GM21529 (cell line): Measurements from ENCODE around the gene DNAJC21.

ENCODE experiments used
- ATAC-seq: cut with Tn5 transposase; IDR thresholded peaks from one replicate; pipeline ENCODE4 v1.9.1; 2021; ENCODE audit not compliant: unreplicated experiment

Gene DNAJC21

GRCh38 chr5:34929134-34929719, at the start of gene DNAJC21:
DNAJC21 (plus strand) TSS chr5:34929559; CDS start chr5:34929820, 261 bp downstream.
- peak; percentile 85 for ATAC-seq

DNA sequence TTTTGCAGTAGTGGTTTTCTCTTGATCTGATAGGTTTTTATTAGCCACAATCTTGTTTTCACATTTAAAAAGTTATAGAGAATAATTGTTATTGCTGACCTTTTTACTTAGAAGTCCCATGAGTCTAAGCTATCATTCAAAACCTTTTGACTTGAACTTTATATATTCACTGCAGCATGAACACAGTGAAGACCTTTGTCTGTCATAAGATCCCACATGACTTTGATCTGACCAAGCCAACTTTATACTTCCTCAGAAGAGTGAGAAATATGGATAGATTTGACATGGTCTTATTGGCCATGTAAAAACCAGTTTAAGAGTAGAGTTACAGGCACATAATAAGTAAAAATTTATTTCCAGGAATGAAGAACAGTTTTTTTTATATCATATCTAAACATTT, 48.1 kb upstream of the DNAJC21 start:
- no peak for ATAC-seq

GRCh38 chr5:34886392-34887119, 42.8 kb upstream of the DNAJC21 start:
- no peak for ATAC-seq

DNA sequence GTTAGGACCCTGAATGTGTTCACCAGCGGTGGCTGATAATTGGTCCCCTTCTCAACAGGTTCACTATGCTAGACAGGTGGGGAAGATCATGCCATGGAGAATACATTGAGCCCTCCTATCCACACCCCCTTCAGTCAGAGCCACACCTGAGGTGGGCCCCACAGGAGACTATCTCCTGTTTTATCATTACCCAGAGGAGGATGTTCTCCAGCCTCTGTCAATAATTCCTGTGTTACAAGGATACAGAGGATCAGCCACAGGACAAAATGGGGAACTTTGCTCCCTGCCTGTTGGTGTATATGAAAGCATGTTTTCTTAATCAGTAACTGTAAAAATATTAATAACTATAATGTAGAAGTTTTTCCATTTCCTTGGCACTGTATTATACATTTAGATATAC, 40.0 kb upstream of the DNAJC21 start:
- ATAC-seq, result no peak

GRCh38 chr5:34891981-34892380, 37.4 kb upstream of the DNAJC21 start:
- no peak for ATAC-seq

- no peak for ATAC-seq
Observed at GRCh38 chr5:34892414-34892813, 36.9 kb upstream of the DNAJC21 start.

GRCh38 chr5:34894716-34895115, 34.6 kb upstream of the DNAJC21 start:
- no peak for ATAC-seq

- ATAC-seq, result no peak
Observed at GRCh38 chr5:34895641-34896419, 33.5 kb upstream of the DNAJC21 start.

- no peak for ATAC-seq
Observed at GRCh38 chr5:34897646-34898045, 31.7 kb upstream of the DNAJC21 start.

DNA sequence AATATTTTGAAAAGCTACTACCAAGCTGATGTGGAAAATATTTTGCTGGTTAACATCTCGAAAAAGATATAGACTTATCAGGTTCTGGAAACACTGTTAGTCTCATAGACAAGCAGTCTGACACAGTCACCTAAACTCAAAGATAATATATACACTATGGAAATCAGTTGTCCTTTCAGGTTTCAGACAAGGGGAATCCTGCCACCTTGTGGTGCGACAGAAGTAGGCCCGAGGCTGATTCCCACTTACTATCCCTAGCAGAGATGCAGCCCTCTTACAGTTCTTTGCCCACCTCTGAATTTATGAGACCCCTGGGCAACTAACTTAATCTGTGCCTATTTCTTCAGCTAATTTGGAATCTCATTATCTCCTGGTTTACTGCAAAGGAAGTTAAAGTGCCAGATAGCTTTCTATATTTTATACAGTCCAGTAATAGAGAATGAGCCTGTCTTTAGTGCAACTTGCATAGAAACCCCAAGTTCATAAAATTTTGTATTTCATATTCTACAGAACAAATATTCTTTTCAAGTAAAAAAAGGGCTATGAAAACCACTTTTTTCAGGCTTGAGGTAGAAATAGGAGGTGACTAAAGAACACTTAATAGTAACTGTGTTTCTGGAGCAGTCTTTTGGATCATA, 31.0 kb upstream of the DNAJC21 start:
- no peak for ATAC-seq

DNA sequence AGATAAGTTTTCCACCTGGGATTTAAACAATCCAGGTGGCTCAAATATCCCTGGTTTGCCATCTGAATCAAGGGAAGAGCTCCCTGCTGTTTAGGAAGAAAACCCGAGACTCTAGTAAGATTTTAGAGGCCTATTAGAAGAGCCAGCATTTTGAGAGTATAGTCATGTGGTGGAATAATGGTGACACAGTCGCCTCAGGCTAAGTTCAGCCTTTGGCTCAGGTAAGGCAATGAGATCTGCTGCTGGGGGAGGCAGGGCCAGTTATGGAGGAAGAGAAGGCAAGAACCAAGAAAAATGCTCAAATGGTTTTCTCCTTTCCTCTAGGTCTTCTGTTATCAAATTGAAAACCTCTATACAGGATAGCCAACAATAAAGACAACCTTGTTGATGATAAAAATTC, 30.3 kb upstream of the DNAJC21 start:
- ATAC-seq, result no peak

GRCh38 chr5:34900652-34901051, 28.7 kb upstream of the DNAJC21 start:
- no peak for ATAC-seq

DNA sequence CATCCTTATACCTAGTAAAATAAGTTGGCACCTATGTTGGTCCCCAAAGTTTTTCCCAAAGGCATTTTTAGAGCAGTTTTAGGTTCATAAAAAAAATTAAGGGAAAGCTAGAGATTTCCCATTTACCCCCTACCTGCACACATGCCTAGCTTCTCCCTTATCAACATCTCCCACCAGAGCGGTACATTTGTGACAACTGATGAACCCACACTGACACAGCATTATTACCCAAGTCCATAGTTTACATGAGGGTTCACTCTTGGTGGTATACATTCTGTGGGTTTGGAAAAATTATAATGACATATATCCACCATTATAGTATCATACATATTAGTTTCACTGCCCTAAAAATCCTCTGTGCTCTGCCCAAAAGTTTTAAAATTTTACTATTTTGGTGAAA, 26.1 kb upstream of the DNAJC21 start:
- no peak for ATAC-seq

GRCh38 chr5:34905564-34905963, 23.8 kb upstream of the DNAJC21 start:
- no peak for ATAC-seq

GRCh38 chr5:34913072-34913471, 16.3 kb upstream of the DNAJC21 start:
- no peak for ATAC-seq

GRCh38 chr5:34914671-34915138, 14.7 kb upstream of the DNAJC21 start:
- ATAC-seq, result peak; percentile 17

DNA sequence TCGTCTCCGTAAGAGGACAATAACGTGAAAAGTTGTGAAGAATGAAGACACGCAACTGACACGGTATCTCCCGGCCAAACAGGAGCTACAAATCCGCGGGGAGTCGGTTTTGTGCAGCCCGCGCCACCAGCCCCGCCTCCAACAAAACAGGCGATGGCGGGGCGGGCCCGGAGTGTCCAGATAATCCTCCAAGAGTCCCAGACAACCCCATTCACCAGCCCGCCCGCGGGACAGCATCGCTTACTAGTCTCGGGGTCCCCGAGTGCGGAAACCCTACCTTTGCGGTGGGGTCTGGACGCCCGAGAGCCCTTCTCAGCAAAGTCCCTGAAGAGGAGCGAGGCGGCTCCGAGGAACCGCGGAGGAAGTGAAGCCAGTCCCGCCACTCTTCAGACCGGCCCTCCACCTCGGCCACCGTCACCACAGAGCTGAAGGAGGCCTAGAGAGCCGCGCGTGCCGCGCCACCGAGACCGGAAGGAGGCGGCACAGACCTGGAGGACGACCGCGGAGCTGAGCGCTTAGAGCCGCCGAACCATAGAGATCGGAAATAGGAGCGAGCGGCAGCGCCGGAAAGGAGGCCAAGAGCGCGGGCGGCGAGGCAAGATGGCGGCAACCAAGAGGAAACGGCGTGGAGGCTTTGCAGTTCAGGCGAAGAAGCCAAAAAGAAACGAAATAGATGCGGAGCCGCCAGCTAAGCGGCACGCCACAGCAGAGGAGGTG, 14.1 kb upstream of the DNAJC21 start, which contains the start of the genes BRIX1 and RAD1:
BRIX1 (plus strand) TSS at position 573 of the 717 bp plus-strand sequence; CDS start at position 601, 28 bp downstream.
RAD1 (minus strand) TSS at position 366 of the 717 bp plus-strand sequence. CDS start 612 bp downstream, outside the sequence.
- peak; percentile 97 for ATAC-seq

DNA sequence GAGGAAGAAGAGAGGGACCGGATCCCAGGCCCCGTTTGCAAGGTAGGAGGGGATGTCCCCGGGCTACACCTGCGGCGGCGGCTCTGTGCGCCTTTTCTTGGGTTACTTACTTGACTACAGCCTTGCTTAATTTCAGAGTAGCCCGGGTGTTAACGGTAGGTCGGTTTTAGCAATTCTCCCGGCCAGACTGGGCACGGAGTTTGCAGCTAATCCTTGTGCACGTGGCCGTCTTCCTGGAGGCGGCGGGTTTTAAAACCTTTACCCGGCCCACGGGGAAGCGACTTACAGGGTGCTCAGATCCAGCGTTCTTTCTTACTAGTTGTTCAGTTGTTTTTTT, 13.5 kb upstream of the DNAJC21 start:
- peak; percentile 10 for ATAC-seq

GRCh38 chr5:34916518-34916917, 12.8 kb upstream of the DNAJC21 start:
- ATAC-seq, result no peak

DNA sequence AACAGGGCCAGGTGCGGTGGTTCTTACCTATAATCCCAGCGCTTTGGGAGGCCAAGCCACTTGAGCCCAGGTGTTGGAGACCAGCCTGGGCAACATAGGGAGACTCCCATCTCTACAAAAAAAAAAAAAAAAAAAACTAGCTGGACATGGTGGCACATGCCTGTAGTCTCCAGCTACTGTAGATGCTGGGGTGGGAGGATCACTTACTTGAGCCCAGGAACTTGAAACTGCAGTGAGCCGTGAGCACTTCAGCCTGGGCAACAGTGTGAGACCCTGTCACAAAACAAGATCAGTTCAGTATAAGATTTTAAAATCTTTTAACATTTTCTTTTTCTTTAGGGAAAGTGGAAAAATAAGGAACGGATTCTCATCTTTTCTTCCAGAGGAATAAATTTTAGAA, 11.3 kb upstream of the DNAJC21 start:
- ATAC-seq, result no peak

DNA sequence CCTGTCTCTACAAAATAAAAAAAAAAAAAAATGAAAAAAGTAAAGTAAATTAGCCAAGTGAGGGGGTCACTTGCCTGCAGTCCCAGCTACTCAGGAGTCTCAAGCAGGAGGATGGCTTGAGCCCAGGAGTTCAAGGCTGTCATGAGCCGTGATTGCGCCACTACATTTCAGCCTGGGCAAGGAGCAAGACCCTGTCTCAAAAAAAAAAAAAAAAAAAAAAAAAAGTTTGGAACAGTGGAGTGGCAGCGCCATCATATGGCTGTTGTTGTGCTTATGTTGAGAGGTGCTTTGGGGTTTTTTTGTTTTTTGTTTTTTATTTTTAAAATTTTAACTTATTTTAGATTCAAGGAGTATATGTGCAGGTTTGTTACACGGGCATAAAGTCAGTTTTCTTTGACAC, 10.3 kb upstream of the DNAJC21 start:
- ATAC-seq, result no peak
